HepG2 (cell line): ENCODE data around the gene CACNG7. TPM values are rescaled to one million over a fixed set of nuclear protein-coding genes. Genes with fewer than 3 reads are reported as not detected.

ENCODE experiments used
- ETV5 ChIP-seq: IDR thresholded peaks from 2 replicates; pipeline ENCODE4 v1.6.1; 2018; ENCODE audit warnings: missing biosample characterization, missing genetic modification reagents, inconsistent platforms, borderline replicate concordance
- GLI4 ChIP-seq: sonication (generic); formaldehyde crosslinking; IDR thresholded peaks from 2 replicates; pipeline ENCODE4 v1.5.1; 2020; ENCODE audit warnings: missing genetic modification reagents, mild to moderate bottlenecking, moderate library complexity, borderline replicate concordance
- HNRNPK ChIP-seq: fragments of 200-400 bp; formaldehyde crosslinking; IDR thresholded peaks from 2 replicates; pipeline ENCODE4 v1.6.1; 2018; ENCODE audit warnings: low read length, low read depth, moderate library complexity, mild to moderate bottlenecking; ENCODE audit not compliant: poor library complexity, severe bottlenecking
- KAT8 ChIP-seq: IDR thresholded peaks from 2 replicates; pipeline ENCODE4 v1.6.1; 2016; ENCODE audit warnings: missing genetic modification reagents, missing compliant biosample characterization
- PAXIP1 ChIP-seq: sonication (generic); formaldehyde crosslinking; conservative IDR thresholded peaks from 2 replicates; pipeline ENCODE4 v1.4.0; 2020; ENCODE audit warnings: mild to moderate bottlenecking, missing genetic modification reagents, moderate library complexity
- RBM22 ChIP-seq: fragments of 200-400 bp; formaldehyde crosslinking; optimal IDR thresholded peaks from 2 replicates; pipeline ENCODE3; 2017; ENCODE audit warnings: mild to moderate bottlenecking, low read length, moderate library complexity
- YY1 ChIP-seq: IDR thresholded peaks from 2 replicates; pipeline ENCODE4 v1.6.1; 2011; ENCODE audit warnings: low read length, low read depth, moderate library complexity, mild to moderate bottlenecking; ENCODE audit not compliant: insufficient read depth, insufficient replicate concordance
- ZBED4 ChIP-seq: sonication (generic); formaldehyde crosslinking; IDR thresholded peaks from 2 replicates; pipeline ENCODE4 v1.4.0; 2020; ENCODE audit warnings: missing genetic modification reagents, borderline replicate concordance
- ZC3H13 ChIP-seq: sonication (generic); formaldehyde crosslinking; IDR thresholded peaks from 2 replicates; pipeline ENCODE4 v1.8.1; 2023; ENCODE audit warnings: mild to moderate bottlenecking, missing genetic modification reagents, moderate library complexity
- ZNF30 ChIP-seq: sonication (generic); formaldehyde crosslinking; IDR thresholded peaks from 2 replicates; pipeline ENCODE4 v1.5.0; 2020; ENCODE audit warnings: mild to moderate bottlenecking, missing genetic modification reagents
- ZXDC ChIP-seq: sonication (generic); formaldehyde crosslinking; IDR thresholded peaks from 2 replicates; pipeline ENCODE4 v1.5.0; 2020; ENCODE audit warnings: mild to moderate bottlenecking, missing genetic modification reagents
- polyA plus RNA-seq, 8 experiments: library from polyadenylated mRNA; depleted of rRNA in 3 of 8; stranded (reverse) in 7 of 8; unstranded in 1 of 8; fragments of >200 nt; fragmentation: Illumina TruSeq in 4 of 8; extraction: Trizol in 4 of 8; gene quantifications; 2 replicates each; pipeline versions ENCODE4 v1.2.1 to v1.2.3, GENCODE V29; 2011 to 2016; ENCODE audit warnings: low read depth in 4 of 8, missing spikeins in 1 of 8, mixed read lengths in 1 of 8; ENCODE audit not compliant: insufficient read depth in 1 of 8
- total RNA-seq, 5 experiments: library from RNA; depleted of rRNA; stranded (reverse); fragments of >200 nt; fragmentation: Illumina TruSeq; extraction: Trizol; gene quantifications; 2 replicates each; pipeline ENCODE4 v1.2.3, GENCODE V29; 2016; ENCODE audit warnings: low read depth in 1 of 5
- TF ChIP-seq, protein P1 (sequence below): sonication (generic); formaldehyde crosslinking; IDR thresholded peaks from 2 replicates; pipeline ENCODE4 v1.4.0; 2020; ENCODE audit warnings: missing genetic modification reagents
- TF ChIP-seq, protein P2 (sequence below): sonication (generic); formaldehyde crosslinking; IDR thresholded peaks from 2 replicates; pipeline ENCODE4 v1.5.0; 2020; ENCODE audit warnings: missing genetic modification reagents, mild to moderate bottlenecking, borderline replicate concordance

CACNG7 gene
- total and polyA plus RNA-seq, 2 of the 13 experiments (the other 11 are each of a cell fraction or from before 2014, with no cell fraction given), result not detected

GRCh38 chr19:53868892-53869804, 39.9 kb upstream of the CACNG7 start (continued):
- TF ChIP-seq ZNF30 (CRISPR knock-in tag) (0 out of 2 replicates have a peak, but pooled peaks have one; percentile 43), ZBED4 (CRISPR knock-in tag) (0 out of 2 replicates have a peak, but pooled peaks have one; percentile 33), GLI4 (CRISPR knock-in tag) (0 out of 2 replicates have a peak, but pooled peaks have one; percentile 20), KAT8 (CRISPR knock-in tag) (peak; percentile 37; the same call in 1 of the 2 replicates), ETV5 (peak; percentile 68), PAXIP1 (CRISPR knock-in tag) (peak; percentile 54), YY1 (no peak), ZC3H13 (CRISPR knock-in tag) (0 out of 2 replicates have a peak, but pooled peaks have one; percentile 65), HNRNPK (peak; percentile 66), ZXDC (CRISPR knock-in tag) (no peak), RBM22 (peak; percentile 14)
- TF ChIP-seq, protein P1, sequence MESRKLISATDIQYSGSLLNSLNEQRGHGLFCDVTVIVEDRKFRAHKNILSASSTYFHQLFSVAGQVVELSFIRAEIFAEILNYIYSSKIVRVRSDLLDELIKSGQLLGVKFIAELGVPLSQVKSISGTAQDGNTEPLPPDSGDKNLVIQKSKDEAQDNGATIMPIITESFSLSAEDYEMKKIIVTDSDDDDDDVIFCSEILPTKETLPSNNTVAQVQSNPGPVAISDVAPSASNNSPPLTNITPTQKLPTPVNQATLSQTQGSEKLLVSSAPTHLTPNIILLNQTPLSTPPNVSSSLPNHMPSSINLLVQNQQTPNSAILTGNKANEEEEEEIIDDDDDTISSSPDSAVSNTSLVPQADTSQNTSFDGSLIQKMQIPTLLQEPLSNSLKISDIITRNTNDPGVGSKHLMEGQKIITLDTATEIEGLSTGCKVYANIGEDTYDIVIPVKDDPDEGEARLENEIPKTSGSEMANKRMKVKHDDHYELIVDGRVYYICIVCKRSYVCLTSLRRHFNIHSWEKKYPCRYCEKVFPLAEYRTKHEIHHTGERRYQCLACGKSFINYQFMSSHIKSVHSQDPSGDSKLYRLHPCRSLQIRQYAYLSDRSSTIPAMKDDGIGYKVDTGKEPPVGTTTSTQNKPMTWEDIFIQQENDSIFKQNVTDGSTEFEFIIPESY (CRISPR knock-in tag), result 0 out of 2 replicates have a peak, but pooled peaks have one; percentile 7
- TF ChIP-seq, protein P2, sequence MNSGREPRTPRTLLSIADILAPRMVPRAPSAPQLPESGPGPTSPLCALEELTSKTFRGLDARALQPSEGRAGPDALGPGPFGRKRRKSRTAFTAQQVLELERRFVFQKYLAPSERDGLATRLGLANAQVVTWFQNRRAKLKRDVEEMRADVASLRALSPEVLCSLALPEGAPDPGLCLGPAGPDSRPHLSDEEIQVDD, result peak; percentile 57; the same call in 1 of the 2 replicates
